Gastrocnemius medialis (tissue), 4 donors: Measurements from ENCODE around the gene LENG1. TPM values are rescaled to one million over a fixed set of nuclear protein-coding genes. Genes with fewer than 3 reads are reported as not detected.
"Not testable (repeated sequence)": the region's sequence is repeated elsewhere in the genome, so short reads cannot be mapped to it uniquely, and the experiment has no call there.

Experiments
- ATAC-seq, 2 donors: fragments of 150-250 bp; one replicate each; pipeline ENCODE4 v1.9.1; 2016
- DNase-seq, 2 donors: peaks; one replicate each; pipeline ENCODE4 v3.0.0-alpha.2; 2019
- H3K27ac ChIP-seq, 4 donors: fragments of 200-600 bp; sonication (generic); 1 replicate in 1 of 4; 2 replicates in 3 of 4; pipeline ENCODE4 v1.5.1; 2016 to 2018; ENCODE audit warnings: mild to moderate bottlenecking in 2 of 4, moderate library complexity in 1 of 4
- H3K27me3 ChIP-seq, 3 donors: fragments of 200-600 bp; sonication (generic) in 2 of 3; 1 replicate in 1 of 3; 2 replicates in 2 of 3; pipeline versions ENCODE4 v1.5.1 to v1.6.0; 2016 to 2019; ENCODE audit warnings: mild to moderate bottlenecking in 1 of 3, moderate library complexity in 1 of 3
- H3K36me3 ChIP-seq, 2 donors: fragments of 200-600 bp; sonication (generic) in 1 of 2; one replicate each; pipeline ENCODE4 v1.5.1; 2017 to 2018
- H3K4me1 ChIP-seq, 2 donors: fragments of 200-600 bp; sonication (generic) in 1 of 2; one replicate each; pipeline ENCODE4 v1.5.1; 2016 to 2017; ENCODE audit warnings: mild to moderate bottlenecking in 2 of 2
- H3K4me3 ChIP-seq, 4 donors: fragments of 200-600 bp; sonication (generic) in 3 of 4; 1 replicate in 1 of 4; 2 replicates in 3 of 4; pipeline ENCODE4 v1.5.1; 2016 to 2019; ENCODE audit warnings: mild to moderate bottlenecking in 2 of 4
- H3K9me3 ChIP-seq, 3 donors: fragments of 200-600 bp; sonication (generic) in 2 of 3; 1 replicate in 1 of 3; 2 replicates in 2 of 3; pipeline ENCODE4 v1.5.1; 2016 to 2019
- CTCF ChIP-seq, 5 experiments: fragments of 450-650 bp in 3 of 5; fragments of 200-600 bp in 2 of 5; sonication (generic) in 2 of 5; IDR thresholded peaks in 4 of 5; conservative IDR thresholded peaks in 1 of 5; 1 replicate in 4 of 5; 2 replicates in 1 of 5; pipeline ENCODE4 v1.5.1; 2016 to 2019; ENCODE audit warnings: antibody characterized with exemption in 5 of 5, mild to moderate bottlenecking in 3 of 5, moderate library complexity in 3 of 5
- POLR2A ChIP-seq, 2 donors: fragments of 450-650 bp; IDR thresholded peaks; one replicate each; pipeline ENCODE4 v1.6.1; 2017; ENCODE audit warnings: antibody characterized with exemption in 2 of 2, mild to moderate bottlenecking in 2 of 2, moderate library complexity in 2 of 2
- in situ Hi-C, 4 donors: fragments of 200-750 bp; cut with MboI; loops; one replicate each; pipeline versions ENCODE4 v1.15.0 to v1.8.0; 2017; ENCODE audit warnings: low sequenced_read_pairs in 4 of 4
- intact Hi-C: fragments of 100-400 bp; cut with DNase I; formaldehyde crosslinking; loops from one replicate; pipeline ENCODE4 v1.15.1; 2023; ENCODE audit warnings: low total_unique reads
- total RNA-seq, 4 donors: library from RNA; depleted of rRNA; stranded (reverse); fragments of >200 nt; gene quantifications; one replicate each; pipeline versions ENCODE4 v1.1.0 to v1.2.3, GENCODE V29; 2016

The LENG1 gene
- total RNA-seq, 4 donors from 2014 or later: 6.5 to 14.2 (median 11.9) TPM

- H3K36me3 ChIP-seq: no peaks in the 10 kb centered on the region
Measured at GRCh38 chr19:54183431-54183830, 23.9 kb upstream of the LENG1 start.

GRCh38 chr19:54181894-54182293, 22.4 kb upstream of the LENG1 start:
- intact Hi-C loops, H3K4me3 ChIP-seq, H3K27ac ChIP-seq, H3K9me3 ChIP-seq, ATAC-seq, DNase-seq, in situ Hi-C loops, H3K27me3 ChIP-seq, H3K36me3 ChIP-seq, H3K4me1 ChIP-seq: not testable (repeated sequence)

More at GRCh38 chr19:54183431-54183830, 23.9 kb upstream of the LENG1 start:
- H3K4me3 ChIP-seq: no peak overlapping the region
- H3K27ac ChIP-seq: no peak overlapping the region
- in situ Hi-C loops: no loop called here
- DNase-seq (no peak), ATAC-seq (no peak)
- H3K27me3 ChIP-seq: no peaks in the 10 kb centered on the region
- TF ChIP-seq POLR2A (IDR thresholded peaks at IDR 0.05) (no peak), CTCF (IDR thresholded peaks at IDR 0.05 in 4 of 5, conservative IDR thresholded peaks at IDR 0.05 in 1 of 5) (no peak)
- intact Hi-C loops: no loop called here
- peaks cover under 1 to 2% of the 10 kb centered on the region in 2 donors for H3K4me1 ChIP-seq
- no peaks in the 10 kb centered on the region for H3K9me3 ChIP-seq

- H3K9me3 ChIP-seq: no peaks in the 10 kb centered on the region
- TF ChIP-seq CTCF (IDR thresholded peaks at IDR 0.05 in 4 of 5, conservative IDR thresholded peaks at IDR 0.05 in 1 of 5) (no peak), POLR2A (IDR thresholded peaks at IDR 0.05) (no peak)
- ATAC-seq (no peak), DNase-seq (no peak)
- H3K4me1 ChIP-seq: no peaks in the 10 kb centered on the region
- intact Hi-C loops: no loop called here
- no peaks in the 10 kb centered on the region for H3K36me3 ChIP-seq
- H3K4me3 ChIP-seq: no peak overlapping the region
- H3K27ac ChIP-seq: no peak overlapping the region
- in situ Hi-C loops: no loop called here
- H3K27me3 ChIP-seq: no peaks in the 10 kb centered on the region
Measured at GRCh38 chr19:54180691-54181091, 21.2 kb upstream of the LENG1 start.

GRCh38 chr19:54179921-54180461, 20.5 kb upstream of the LENG1 start:
- intact Hi-C loops (no loop called here), in situ Hi-C loops (no loop called here)
- Histone ChIP-seq H3K27ac (no peak overlapping the region), H3K4me3 (no peak overlapping the region), H3K4me1 (no peaks in the 10 kb centered on the region), H3K9me3 (no peaks in the 10 kb centered on the region), H3K36me3 (no peaks in the 10 kb centered on the region), H3K27me3 (no peaks in the 10 kb centered on the region)
- TF ChIP-seq CTCF (IDR thresholded peaks at IDR 0.05 in 4 of 5, conservative IDR thresholded peaks at IDR 0.05 in 1 of 5) (no peak), POLR2A (IDR thresholded peaks at IDR 0.05) (no peak)
- no peak for ATAC-seq
- DNase-seq: no peak

- Histone ChIP-seq H3K27me3 (no peaks in the 10 kb centered on the region), H3K4me1 (no peaks in the 10 kb centered on the region), H3K9me3 (no peaks in the 10 kb centered on the region), H3K4me3 (no peak overlapping the region), H3K36me3 (no peaks in the 10 kb centered on the region), H3K27ac (no peak overlapping the region)
- in situ Hi-C loops (no loop called here), intact Hi-C loops (no loop called here)
- ATAC-seq: no peak
- no peak for DNase-seq
- TF ChIP-seq POLR2A (IDR thresholded peaks at IDR 0.05) (no peak), CTCF (IDR thresholded peaks at IDR 0.05 in 4 of 5, conservative IDR thresholded peaks at IDR 0.05 in 1 of 5) (no peak)
Measured at GRCh38 chr19:54179262-54179852, 19.8 kb upstream of the LENG1 start.
